ENCODE results near the gene ADGRA3. TPM values are rescaled to one million over a fixed set of nuclear protein-coding genes. Genes with fewer than 3 reads are reported as not detected.
"Not testable (repeated sequence)": the region's sequence is repeated elsewhere in the genome, so short reads cannot be mapped to it uniquely, and the experiment has no call there.

Gene ADGRA3
- total RNA-seq, 2 donors from 2014 or later = 27.8 to 28.3 TPM

GRCh38 chr4:22384154-22384553 lies 131.7 kb downstream of the ADGRA3 start:
- H3K27ac ChIP-seq = no peak overlapping the region
- DNase-seq (ENCODE audit: low spot score) = no peak

DNA sequence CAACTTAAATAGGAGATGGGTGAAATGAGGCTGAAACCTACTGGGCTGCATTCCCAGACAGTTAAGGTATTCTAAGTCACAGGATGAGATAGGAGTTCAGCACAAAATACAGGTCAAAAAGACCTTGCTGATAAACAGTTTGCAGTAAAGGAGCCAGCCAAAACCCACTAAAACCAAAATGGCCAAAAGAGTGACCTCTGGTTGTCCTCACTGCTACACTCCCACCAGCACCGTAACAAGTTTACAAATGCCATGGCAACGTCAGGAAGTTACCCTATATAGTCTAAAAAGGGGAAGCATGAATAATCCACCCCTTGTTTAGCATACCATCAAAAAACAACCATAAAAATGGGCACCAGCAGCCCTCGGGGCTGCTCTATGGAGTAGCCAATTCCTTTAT lies 133.7 kb downstream of the ADGRA3 start:
- not testable (repeated sequence) for H3K27me3 ChIP-seq; H3K9me3 ChIP-seq; H3K27ac ChIP-seq; H3K36me3 ChIP-seq; H3K4me1 ChIP-seq; DNase-seq (ENCODE audit: low spot score)
- peak overlapping the region in 1 of 2 donors; percentile 7 for H3K4me3 ChIP-seq

More at GRCh38 chr4:22384154-22384553, 131.7 kb downstream of the ADGRA3 start:
- Histone ChIP-seq H3K36me3 (peaks cover 10% of the 10 kb centered on the region), H3K27me3 (no peaks in the 10 kb centered on the region), H3K4me1 (peaks cover 0 to 6% of the 10 kb centered on the region in 2 donors), H3K4me3 (no peak overlapping the region), H3K9me3 (no peaks in the 10 kb centered on the region)
- TF ChIP-seq CTCF (IDR thresholded peaks at IDR 0.05) = no peak

DNA sequence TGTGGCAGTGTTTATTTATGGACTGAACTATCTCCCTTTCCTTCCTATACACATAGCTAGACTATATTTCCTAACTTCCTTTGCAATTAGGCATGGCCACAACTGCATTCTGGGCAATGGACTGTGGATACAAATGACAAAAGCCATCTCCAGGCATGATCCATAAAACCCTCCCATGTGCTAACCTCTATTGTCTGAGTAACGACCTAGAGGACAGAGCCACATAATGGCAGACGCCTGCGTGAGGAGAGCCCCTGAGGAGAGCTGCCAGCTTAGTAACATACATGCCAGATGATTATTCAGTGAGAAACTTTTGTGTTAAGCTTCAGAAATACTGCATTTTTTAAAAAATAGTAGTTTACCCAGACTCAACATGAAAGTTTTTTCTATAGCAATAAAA lies 142.9 kb downstream of the ADGRA3 start:
- H3K4me3 ChIP-seq = no peak overlapping the region
- no peaks in the 10 kb centered on the region for H3K9me3 ChIP-seq
- DNase-seq (ENCODE audit: low spot score) = no peak
- H3K4me1 ChIP-seq = no peaks in the 10 kb centered on the region
- no peak overlapping the region for H3K27ac ChIP-seq
- H3K27me3 ChIP-seq = no peaks in the 10 kb centered on the region
- no peak for TF ChIP-seq CTCF (IDR thresholded peaks at IDR 0.05)
- H3K36me3 ChIP-seq = no peaks in the 10 kb centered on the region

DNA sequence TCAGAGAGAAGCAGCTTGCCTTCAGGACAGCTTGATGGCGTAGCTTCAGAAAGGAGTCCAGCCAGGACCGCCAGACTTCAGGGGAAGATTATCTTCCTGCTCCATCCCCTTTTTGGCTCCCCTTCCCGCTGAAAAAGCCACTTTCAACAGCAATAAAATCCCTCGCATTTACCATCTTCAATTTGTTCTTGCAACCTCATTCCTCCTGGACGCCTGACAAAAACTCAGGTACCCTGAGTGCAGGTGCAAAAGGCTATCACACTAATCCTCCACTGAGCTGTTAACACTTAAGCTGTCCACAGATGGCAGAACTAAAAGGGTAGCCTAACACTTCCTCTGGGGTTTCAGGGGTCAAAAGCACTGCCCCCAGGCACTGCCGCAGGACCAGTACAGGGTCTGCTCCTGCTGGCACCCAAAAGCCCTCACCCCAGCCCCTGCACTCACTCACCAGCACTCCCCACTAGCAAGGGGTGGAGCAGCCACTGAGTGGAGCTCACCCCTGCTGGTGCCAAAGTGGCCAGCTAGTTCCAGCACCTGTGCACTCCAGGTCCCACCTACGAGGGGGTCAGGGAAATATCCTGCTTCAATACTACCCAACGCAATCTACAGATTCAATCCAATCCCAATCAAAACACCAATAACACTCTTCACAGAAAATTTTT lies 145.8 kb downstream of the ADGRA3 start:
- H3K4me3 ChIP-seq = no peak overlapping the region
- no peaks in the 10 kb centered on the region for H3K9me3 ChIP-seq
- H3K4me1 ChIP-seq = no peaks in the 10 kb centered on the region
- no peak for TF ChIP-seq CTCF (IDR thresholded peaks at IDR 0.05)
- H3K27ac ChIP-seq = no peak overlapping the region
- H3K36me3 ChIP-seq = no peaks in the 10 kb centered on the region
- H3K27me3 ChIP-seq = no peaks in the 10 kb centered on the region
- DNase-seq (ENCODE audit: low spot score) = no peak

DNA sequence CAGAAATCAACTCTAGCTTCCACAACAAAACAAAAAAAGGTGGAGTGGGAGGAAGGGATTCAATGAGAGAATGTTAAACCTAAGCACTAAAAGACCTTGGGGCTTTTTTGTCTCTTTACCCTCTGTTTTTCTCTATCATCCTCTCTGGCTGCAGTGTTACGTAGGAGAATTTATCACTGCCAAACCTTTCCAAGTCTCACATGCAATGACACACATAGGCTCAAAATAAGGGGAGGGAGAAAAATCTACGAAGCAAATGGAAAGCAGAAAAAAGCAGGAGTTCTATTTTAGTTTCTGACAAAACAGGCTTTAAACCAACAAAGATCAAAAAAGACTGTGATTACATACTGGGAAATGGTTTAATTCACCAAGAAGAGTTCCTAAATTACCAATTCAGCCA lies 152.1 kb downstream of the ADGRA3 start:
- Histone ChIP-seq H3K36me3 (no peaks in the 10 kb centered on the region), H3K9me3 (peaks cover 0 to 4% of the 10 kb centered on the region in 2 donors), H3K4me3 (no peak overlapping the region), H3K4me1 (no peaks in the 10 kb centered on the region), H3K27ac (no peak overlapping the region), H3K27me3 (no peaks in the 10 kb centered on the region)
- TF ChIP-seq CTCF (IDR thresholded peaks at IDR 0.05) = no peak
- DNase-seq (ENCODE audit: low spot score) = no peak

DNA sequence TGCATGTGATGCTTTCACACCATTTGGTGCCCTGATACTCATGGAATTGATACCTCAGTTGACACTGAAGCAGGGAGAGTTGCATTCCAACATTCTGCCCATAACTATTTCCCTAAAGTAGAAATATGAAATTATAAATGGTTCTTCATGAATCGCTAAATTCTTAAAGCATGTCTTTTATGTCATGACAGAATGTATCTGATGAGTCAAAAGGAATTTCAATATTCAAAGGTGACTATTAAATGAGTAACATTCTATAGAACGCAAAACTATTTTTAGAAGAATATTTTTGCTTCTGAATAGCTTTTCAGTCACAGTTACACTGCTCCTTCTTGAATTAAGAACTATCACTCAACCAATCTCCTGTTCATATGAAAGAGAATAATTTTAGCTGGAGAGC lies 152.8 kb downstream of the ADGRA3 start:
- TF ChIP-seq CTCF (IDR thresholded peaks at IDR 0.05) = no peak
- no peaks in the 10 kb centered on the region for H3K36me3 ChIP-seq
- DNase-seq (ENCODE audit: low spot score) = no peak
- H3K27me3 ChIP-seq = no peaks in the 10 kb centered on the region
- no peak overlapping the region for H3K4me3 ChIP-seq
- H3K9me3 ChIP-seq = peaks cover 0 to 4% of the 10 kb centered on the region in 2 donors
- no peaks in the 10 kb centered on the region for H3K4me1 ChIP-seq
- no peak overlapping the region for H3K27ac ChIP-seq

Measured in right atrium auricular region (tissue), 2 donors.